ENCODE data around the gene EPB41L1.

EPB41L1 gene

DNA sequence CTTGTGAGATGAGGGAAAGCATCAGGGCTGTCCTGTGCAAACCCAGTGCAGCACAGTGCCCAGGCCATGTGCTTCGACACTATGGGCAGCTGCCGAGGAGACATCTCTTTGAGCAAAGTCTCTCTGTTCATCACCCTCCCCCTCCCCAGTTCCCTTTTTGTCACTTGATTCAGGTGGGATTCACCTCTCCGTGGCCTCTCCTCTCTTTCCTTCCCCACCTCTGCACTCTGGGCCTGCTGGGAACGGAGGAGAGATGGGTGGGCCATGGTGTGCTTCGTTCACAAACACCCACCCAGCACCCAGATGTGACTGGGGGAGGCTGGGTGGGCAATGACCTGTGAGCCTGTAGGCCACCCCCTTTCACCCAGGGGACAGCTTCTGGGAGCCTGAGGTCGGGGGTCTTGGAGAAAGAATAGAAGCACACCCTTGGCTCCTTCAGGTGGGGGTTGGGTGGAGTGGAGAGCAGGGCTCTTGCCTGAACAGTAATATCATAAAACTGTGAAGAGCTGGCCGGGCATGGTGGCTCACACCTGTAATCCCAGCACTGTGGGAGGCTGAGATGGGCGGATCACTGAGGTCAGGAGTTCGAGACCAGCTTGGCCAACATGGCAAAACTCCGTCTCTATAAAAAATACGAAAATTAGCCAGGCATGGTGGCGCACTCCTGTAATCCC, 118.1 kb downstream of the EPB41L1 start:
- no peak for TF ChIP-seq ZFP69B (tag by site-specific recombination; IDR thresholded peaks at IDR 0.05)
- TF ChIP-seq, protein P1, sequence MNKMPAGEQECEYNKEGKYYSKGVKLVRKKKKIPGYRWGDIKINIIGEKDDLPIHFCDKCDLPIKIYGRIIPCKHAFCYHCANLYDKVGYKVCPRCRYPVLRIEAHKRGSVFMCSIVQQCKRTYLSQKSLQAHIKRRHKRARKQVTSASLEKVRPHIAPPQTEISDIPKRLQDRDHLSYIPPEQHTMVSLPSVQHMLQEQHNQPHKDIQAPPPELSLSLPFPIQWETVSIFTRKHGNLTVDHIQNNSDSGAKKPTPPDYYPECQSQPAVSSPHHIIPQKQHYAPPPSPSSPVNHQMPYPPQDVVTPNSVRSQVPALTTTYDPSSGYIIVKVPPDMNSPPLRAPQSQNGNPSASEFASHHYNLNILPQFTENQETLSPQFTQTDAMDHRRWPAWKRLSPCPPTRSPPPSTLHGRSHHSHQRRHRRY (tag by site-specific recombination; IDR thresholded peaks at IDR 0.05): no peak
- TF ChIP-seq ZNF157 (tag by site-specific recombination; IDR thresholded peaks at IDR 0.05): no peak
- TF ChIP-seq ZNF654 (tag by site-specific recombination; IDR thresholded peaks at IDR 0.05; ENCODE audit: low read depth): no peak
- TF ChIP-seq, protein P2, sequence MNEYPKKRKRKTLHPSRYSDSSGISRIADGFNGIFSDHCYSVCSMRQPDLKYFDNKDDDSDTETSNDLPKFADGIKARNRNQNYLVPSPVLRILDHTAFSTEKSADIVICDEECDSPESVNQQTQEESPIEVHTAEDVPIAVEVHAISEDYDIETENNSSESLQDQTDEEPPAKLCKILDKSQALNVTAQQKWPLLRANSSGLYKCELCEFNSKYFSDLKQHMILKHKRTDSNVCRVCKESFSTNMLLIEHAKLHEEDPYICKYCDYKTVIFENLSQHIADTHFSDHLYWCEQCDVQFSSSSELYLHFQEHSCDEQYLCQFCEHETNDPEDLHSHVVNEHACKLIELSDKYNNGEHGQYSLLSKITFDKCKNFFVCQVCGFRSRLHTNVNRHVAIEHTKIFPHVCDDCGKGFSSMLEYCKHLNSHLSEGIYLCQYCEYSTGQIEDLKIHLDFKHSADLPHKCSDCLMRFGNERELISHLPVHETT (tag by site-specific recombination; IDR thresholded peaks at IDR 0.05): no peak
- TF ChIP-seq ZNF10 (tag by site-specific recombination; IDR thresholded peaks at IDR 0.05): no peak
- TF ChIP-seq, protein P3, sequence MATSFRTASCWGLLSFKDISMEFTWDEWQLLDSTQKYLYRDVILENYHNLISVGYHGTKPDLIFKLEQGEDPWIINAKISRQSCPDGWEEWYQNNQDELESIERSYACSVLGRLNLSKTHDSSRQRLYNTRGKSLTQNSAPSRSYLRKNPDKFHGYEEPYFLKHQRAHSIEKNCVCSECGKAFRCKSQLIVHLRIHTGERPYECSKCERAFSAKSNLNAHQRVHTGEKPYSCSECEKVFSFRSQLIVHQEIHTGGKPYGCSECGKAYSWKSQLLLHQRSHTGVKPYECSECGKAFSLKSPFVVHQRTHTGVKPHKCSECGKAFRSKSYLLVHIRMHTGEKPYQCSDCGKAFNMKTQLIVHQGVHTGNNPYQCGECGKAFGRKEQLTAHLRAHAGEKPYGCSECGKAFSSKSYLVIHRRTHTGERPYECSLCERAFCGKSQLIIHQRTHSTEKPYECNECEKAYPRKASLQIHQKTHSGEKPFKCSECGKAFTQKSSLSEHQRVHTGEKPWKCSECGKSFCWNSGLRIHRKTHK (tag by site-specific recombination; IDR thresholded peaks at IDR 0.05): no peak
- no peak for TF ChIP-seq ZNF266 (tag by site-specific recombination; IDR thresholded peaks at IDR 0.05; ENCODE audit: low read depth)
- TF ChIP-seq, protein P4, sequence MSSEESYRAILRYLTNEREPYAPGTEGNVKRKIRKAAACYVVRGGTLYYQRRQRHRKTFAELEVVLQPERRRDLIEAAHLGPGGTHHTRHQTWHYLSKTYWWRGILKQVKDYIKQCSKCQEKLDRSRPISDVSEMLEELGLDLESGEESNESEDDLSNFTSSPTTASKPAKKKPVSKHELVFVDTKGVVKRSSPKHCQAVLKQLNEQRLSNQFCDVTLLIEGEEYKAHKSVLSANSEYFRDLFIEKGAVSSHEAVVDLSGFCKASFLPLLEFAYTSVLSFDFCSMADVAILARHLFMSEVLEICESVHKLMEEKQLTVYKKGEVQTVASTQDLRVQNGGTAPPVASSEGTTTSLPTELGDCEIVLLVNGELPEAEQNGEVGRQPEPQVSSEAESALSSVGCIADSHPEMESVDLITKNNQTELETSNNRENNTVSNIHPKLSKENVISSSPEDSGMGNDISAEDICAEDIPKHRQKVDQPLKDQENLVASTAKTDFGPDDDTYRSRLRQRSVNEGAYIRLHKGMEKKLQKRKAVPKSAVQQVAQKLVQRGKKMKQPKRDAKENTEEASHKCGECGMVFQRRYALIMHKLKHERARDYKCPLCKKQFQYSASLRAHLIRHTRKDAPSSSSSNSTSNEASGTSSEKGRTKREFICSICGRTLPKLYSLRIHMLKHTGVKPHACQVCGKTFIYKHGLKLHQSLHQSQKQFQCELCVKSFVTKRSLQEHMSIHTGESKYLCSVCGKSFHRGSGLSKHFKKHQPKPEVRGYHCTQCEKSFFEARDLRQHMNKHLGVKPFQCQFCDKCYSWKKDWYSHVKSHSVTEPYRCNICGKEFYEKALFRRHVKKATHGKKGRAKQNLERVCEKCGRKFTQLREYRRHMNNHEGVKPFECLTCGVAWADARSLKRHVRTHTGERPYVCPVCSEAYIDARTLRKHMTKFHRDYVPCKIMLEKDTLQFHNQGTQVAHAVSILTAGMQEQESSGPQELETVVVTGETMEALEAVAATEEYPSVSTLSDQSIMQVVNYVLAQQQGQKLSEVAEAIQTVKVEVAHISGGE (tag by site-specific recombination; conservative IDR thresholded peaks at IDR 0.05; ENCODE audit: low read depth): no peak
- no peak for TF ChIP-seq ZFP41 (tag by site-specific recombination; IDR thresholded peaks at IDR 0.05; ENCODE audit: borderline replicate concordance)
- no peak for TF ChIP-seq PRDM1 (tag by site-specific recombination; IDR thresholded peaks at IDR 0.05)
- no peak for TF ChIP-seq YY2 (tag by site-specific recombination; IDR thresholded peaks at IDR 0.05)
- no peak for TF ChIP-seq ZNF510 (tag by site-specific recombination; IDR thresholded peaks at IDR 0.05; ENCODE audit: insufficient replicate concordance)
- TF ChIP-seq KLF9 (tag by site-specific recombination; IDR thresholded peaks at IDR 0.05; ENCODE audit: low read depth): no peak
- TF ChIP-seq ZBTB7A (tag by site-specific recombination; IDR thresholded peaks at IDR 0.05; ENCODE audit: low read depth): no peak
- no peak for TF ChIP-seq ZNF792 (tag by site-specific recombination; IDR thresholded peaks at IDR 0.05)
- TF ChIP-seq ZBTB20 (tag by site-specific recombination; IDR thresholded peaks at IDR 0.05): no peak

More for the DNA sequence above, 118.1 kb downstream of the EPB41L1 start:
- H3K36me3 ChIP-seq (ENCODE audit: control insufficient read depth in 2 of 2, insufficient read depth in 1 of 2, low read length in 2 of 2): no peaks in the 10 kb centered on the region
- no peak overlapping the region for H3K27ac ChIP-seq (ENCODE audit: extremely low read depth, low read depth, low read length)
- no peaks in the 10 kb centered on the region for H3K4me1 ChIP-seq (ENCODE audit: control insufficient read depth, insufficient read depth, low read length)
- POLR2A ChIA-PET: no interaction called here
- H3K9me3 ChIP-seq (ENCODE audit: control insufficient read depth, insufficient read depth, low read depth, low read length): no peaks in the 10 kb centered on the region
- H3K4me3 ChIP-seq (ENCODE audit: low read depth, low read length): no peak overlapping the region
- CTCF ChIA-PET: interaction anchor here (0.6 to 2.0 kb wide), 7 partner anchors 15 to 1117 kb away, joined by 3 to 8 read pairs (median 5); no protein-coding TSS in a partner anchor
